ENCODE data around the gene BPIFB4.
"Not testable (repeated sequence)": the region's sequence is repeated elsewhere in the genome, so short reads cannot be mapped to it uniquely, and the experiment has no call there.

BPIFB4 gene

DNA sequence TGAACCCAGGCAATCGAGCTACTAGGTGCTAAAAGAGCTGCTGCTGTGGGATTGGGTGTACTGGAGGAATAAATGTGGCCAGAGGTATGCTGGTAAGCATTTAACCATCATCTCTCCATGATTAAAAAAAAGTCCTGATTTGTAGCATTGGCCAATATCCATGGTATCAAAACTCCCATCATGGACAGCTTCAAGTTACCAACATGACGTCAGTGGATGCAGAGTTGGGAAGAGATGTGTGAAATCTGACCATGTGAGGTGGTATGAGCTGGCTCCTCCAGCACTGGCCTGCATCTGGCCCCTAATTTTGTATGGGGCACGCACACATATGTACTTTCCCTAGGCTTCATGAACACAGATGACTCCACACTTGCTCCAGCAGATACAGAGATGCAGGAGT, 11.7 kb downstream of the BPIFB4 start:
- DNase-seq: no peak

DNA sequence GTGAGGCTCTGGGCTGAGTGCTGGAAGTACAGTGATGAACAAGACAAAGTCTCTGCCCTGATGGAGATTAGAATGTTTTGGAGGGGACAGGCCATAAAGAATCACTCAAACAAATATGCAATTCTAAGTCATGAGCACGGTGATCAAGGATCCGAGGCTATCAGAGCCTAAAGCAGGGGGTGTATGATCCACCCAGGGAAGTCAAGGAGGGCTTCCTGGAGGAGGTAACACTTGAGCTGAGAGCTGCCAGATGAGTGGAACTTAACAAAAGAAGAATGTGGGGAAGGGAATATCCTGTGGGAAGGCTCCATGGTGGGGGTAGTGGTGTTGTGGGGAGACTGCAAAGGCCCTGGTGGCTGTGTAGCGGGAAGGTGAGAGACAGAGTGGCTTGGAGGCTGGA, 12.2 kb downstream of the BPIFB4 start:
- no peak for DNase-seq

DNA sequence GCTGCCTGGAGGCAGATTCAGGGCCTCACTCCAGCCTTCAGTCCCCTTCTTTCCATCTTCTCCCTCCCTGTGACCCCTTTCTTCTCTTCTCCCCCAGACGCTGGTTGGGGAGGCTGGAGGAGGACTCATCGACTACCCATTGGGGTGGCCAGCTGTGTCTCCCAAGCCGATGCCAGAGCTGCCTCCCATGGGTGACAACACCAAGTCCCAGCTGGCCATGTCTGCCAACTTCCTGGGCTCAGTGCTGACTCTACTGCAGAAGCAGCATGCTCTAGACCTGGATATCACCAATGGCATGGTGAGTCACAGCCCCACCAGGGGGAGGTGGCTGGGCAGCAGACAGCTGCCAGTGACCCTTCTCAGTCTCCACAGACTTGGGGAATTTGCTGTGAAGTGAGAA, 12.9 kb downstream of the BPIFB4 start:
- DNase-seq: no peak

DNA sequence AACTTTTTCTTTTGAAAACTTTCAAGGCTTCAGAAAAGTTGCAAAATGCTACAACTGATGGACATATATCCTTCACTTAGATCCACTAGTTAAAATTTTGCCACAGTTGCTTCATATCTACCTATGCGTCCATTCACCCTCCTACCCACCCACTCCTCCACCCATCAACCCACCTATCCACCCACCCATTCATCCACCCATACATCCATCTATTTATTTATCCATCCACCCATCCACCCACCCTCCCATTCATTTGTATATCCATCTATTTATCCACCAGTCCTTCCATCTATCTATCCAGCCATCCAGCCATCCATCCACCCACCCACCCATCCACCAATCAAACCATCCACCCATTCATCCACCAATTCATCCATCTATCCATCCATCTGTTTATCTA, 13.6 kb downstream of the BPIFB4 start:
- no peak for DNase-seq

DNA sequence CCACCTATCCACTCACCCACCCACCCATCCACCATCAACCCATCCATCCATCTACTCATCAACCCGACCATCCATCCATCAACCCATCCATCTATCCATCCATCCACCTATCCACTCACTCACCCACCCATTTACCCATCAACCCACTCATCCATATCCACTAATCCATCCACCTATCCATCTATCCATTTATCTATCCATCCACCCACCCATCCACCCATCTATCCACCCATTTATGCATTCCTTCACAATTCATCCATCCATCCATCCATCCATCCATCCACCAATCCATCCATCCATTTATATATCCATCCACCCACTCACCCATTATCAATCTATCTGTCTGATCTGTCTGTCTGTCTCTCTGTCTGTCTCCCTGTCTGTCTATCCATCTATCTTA, 14.1 kb downstream of the BPIFB4 start:
- DNase-seq: no peak

DNA sequence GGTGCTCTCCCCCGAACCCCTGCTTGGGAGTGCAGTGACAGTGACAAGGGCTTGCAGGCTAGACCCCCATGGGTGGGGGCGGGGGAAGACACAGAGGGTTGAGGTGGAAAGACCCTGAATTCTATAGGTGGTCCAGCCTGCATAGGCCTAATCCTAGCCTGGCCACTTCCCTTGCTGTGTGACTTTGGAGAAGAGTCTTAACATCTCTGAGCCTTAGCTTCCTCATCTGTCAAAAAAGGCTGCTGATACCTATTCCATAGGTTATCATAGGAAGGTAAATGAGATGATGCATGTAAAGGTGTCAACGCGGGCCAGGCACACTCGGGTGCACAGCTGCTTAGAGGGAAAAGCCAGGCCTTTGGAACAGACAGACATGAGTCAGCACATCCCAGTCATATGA, 15.8 kb downstream of the BPIFB4 start:
- DNase-seq: no peak

DNA sequence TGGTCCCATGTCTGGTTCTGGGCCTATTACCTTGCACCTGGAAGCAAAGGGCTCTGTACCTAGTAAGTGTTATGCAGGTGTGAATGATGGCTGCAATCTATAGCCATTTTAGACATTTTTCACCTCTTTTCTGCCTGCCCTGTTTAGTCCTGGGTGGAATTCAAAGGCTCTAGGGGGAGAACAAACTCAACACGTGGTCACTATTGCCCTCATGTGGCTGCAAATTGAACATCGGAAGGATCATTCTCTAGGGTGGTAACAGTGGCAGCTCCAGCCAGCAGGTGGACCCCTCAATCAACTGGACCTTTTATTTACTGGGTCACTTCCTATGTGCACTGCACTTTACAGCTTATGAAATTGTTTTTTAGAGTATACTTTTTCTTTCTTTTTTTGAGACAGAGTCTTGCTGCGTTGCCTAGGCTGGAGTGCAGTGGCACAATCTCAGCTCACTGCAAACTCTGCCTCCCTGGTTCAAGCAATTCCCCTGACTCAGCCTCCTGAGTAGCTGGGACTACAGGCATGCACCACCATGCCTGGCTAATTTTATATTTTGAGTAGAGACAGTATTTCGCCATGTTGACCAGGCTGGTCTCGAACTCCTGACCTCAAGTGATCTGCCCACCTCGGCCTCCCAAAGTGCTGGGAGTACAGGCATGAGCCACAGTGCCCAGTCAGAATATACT, 16.6 kb downstream of the BPIFB4 start:
- peak; percentile 37 for DNase-seq

DNA sequence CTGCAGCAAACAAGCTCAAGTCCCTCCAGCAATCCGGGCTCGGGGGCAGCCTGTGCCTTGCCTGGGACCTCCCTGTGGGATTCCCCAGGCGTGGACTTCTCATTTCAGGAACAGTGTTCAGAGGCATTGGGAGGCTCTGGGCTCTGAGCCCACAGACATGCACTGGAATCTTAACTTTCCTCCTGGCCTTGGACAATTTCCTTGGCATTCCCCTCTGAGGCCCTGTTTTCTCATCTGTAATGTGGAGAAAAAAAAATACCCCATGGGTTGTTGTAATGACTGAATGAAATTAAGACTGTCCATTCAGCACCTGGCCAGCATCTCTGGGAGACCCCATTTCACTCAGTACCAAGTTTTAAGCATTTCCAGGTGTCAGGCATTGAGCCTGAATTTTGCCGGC, 17.6 kb downstream of the BPIFB4 start:
- DNase-seq: no peak

DNA sequence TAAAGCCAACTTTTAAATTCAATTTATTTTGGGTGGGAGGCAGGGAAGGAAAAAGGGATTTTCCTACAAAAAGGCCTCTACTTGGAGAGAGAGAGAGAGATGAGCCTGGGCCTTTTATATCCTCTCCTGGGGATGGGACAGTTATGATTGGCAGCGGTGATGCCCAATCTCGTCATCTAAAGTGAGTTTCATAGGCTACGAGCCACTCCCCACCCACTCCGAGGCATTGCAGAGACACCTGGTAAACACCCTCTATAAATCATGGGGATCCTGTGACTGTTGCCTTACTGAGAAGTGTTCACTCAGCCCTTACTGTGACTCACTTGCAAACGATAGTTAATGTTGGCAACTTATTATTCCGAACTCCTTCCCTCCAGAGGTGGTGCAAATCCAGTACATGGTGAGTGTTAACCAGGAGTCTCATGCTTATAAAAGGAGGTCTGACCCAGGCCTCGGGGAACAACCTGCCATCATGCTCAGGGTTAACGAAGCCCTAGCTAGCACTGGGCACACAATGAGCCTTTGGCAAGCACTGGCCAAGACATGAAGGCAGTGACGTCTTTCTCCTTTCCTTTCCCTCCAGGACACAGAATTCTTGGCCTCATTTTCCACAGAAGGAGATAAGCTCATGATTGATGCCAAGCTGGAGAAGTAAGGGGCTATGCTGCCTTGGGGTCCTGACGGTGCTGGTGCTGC, 20.5 kb downstream of the BPIFB4 start:
- no peak for DNase-seq

DNA sequence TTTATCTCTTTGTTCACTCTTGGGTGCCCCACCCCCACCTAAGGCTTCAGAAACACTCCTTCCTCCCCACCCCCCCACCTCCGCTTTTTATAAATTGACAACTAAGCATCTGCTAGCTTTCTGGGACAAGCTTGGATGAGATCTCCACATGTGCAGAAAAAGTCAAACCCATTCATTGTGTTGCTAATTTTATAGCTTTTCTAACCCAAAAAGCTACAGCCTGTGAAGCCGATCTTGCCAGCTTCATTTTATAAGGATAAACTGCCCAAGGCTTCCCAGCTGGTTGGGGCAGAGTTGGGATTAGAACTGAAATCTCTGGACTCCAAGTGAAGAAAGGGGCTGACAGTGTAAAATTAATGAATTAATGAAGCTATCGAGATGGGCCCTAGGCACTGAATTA, 24.1 kb downstream of the BPIFB4 start:
- DNase-seq: no peak

DNA sequence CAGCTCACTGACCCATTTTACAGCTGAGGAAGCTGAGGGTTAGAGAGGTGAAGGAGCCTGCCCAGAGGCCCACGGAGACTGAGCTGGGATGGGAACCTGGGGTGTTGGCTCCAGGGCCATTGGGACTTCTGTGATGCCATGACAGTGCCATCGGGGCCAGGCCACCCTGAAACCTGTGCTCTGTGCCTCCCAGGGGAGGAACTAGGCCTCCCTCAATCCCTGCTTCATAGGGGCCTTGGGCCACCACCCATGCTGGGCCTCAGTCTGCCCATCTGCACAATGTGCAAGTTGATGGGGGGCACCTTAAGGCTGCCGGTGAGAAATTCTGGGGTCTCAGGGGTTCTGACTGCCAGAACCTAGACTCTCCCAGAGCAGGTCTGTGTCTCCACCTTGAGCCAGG, 24.9 kb downstream of the BPIFB4 start:
- DNase-seq: no peak

DNA sequence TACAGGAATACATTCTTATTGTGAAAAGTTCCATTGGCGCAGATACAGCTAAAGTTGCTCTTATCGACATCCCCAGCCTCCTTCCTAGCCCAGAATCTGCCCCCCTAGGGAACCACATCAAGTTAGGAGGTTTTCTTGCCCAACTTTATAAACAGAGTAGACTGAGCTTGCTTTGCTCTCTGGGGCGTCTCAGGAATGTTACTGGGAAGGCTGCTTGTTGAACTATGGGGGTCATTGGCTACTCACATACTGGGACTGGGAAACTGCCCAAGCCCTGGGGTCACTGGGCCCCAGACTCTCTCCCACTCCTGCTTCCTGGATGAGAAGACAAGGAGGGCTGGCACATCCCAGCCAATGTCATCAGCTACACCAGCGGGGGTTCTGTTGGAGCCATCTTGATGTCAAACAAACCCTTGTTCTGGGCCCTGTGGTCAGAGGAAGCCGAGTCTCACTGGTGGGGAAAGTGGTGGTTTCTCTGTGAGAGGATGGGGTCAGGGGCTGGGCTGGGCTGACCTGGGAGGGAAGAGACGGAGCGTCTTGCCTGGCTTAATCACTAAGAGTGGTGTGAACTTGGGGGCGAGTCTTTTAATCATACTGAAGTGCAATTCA, 26.0 kb downstream of the BPIFB4 start:
- DNase-seq: no peak

DNA sequence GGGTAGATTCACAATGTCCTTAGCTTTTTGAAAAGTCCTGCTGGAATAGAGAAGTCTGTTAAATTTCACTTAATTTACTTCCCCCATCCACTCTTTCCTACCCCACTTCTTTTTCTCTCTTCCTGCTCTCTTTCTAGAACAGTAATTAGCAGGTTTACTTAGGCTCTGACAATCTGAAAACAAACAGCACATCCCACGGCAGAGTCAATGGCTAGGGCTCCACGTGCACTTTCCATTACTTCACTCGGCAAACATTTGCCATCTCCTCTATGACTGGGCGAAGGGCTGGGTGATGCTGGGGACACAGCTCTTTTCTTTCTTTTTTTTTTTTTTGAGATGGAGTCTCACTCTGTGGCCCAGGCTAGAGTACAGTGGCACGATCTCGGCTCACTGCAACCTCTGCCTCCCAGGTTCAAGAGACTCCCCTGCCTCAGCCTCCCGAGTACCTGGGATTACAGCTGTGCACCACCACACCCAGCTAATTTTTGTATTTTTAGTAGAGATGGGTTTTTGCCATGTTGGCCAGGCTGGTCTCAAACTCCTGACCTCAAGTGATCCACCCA, 26.7 kb downstream of the BPIFB4 start:
- DNase-seq: not testable (repeated sequence)

DNA sequence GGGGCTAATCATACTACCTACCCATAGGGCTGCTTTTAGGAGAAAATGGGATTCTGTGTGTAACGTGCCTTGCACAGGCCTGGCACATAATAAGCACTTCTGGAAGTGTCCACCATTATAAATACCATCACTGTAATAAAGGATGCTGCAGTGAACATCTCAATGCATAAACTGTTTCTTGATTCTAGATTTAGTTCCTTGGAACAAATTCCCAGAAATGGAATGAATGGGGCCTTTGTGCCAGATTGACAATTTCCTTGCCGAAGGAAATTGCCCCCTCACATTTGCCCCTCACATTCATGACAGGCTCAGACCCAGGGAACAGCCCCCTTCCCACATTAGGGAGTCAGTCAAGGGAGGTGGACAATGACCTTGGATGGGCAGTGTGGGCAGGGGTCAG, 29.2 kb downstream of the BPIFB4 start:
- no peak for DNase-seq

DNA sequence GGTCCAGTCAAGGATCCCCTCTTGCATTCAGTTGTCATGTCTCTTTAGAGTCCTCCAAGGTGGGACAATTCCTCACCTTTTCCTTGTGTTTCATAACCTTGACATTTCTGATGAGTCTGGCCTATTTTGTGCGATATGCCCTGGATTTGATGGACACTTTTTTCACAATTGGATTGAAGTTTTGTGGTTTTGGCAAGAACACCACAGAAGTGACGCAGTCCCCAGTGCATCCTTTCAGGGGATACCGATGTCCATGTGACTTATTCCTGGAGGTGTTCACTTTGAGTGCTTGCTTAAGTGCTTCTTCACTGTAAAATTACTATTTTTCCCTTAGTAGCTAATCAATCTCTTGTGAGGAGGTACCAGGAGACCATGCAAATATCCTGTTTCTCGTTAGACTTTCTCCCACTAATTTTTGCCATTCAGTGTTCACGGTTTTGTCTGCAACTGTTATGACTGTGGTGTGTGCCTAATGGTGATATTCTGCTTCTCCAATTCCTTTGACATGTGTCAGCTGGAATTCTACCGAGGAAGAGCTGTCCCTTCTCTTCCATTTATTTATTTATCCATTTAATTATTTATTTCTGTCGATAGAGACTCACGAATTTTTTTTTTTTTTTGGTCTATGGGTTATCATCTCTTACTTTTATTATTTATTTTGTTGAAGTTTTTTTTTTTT, 30.8 kb downstream of the BPIFB4 start:
- DNase-seq: no peak

DNA sequence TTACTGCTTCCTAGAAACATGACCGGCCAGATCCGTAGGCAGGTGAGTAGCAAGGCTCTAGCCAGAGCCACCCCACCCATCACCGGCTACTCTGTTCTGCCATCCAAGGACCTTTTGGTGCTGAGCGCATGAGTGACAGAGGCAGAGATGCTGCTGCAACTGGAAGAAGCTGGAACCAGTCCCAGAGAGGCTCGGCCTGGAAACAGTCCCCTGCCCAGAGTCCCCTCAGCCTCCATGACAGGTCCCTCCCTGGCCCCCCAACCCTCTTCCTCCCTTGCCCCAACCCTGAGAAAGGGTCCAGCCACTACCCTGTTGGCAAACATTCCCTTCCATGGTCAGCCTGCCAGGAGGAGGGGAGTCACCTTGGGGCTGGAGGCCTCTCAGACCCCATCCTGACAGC, 31.9 kb downstream of the BPIFB4 start:
- DNase-seq: no peak

DNA sequence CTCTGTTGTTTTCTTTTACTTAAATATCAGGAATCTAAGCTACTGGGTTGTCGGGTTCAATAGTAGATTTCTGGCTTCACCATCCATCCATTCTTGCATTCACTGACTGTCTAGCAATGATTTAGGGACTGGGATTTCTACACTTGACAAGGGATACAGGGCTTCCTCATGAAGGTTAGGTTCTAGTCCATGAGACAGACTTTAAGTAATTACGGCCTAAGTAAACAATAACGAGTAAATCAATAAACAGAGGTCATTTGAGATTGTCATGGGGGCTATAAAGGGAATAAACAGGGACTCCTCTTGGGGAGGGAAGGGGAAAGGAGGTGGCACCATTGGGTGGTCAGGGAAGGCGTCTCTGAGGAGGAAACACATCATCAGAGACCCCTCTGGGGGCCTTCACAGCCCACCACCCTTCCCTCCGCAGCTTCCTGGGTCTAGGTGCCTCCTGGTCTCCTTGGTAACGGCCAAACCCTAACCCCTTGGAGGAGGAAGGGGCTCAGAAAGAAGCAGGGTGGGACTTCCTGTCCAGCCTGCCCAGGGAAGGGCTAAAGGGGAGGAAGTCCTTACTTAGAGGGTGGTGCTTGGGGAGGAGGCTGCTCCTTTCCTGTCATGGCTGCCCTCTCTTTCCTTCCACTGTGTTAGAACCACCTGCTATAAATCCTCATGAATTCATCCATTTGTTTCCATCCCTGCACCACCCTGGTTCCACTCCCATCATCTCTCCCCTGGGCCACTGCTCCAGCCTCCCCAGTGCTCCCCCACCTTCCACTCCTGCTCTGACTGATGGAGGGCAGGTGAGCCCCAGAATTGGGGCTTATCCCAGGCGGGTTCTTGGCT, 33.3 kb downstream of the BPIFB4 start:
- no peak for DNase-seq

DNA sequence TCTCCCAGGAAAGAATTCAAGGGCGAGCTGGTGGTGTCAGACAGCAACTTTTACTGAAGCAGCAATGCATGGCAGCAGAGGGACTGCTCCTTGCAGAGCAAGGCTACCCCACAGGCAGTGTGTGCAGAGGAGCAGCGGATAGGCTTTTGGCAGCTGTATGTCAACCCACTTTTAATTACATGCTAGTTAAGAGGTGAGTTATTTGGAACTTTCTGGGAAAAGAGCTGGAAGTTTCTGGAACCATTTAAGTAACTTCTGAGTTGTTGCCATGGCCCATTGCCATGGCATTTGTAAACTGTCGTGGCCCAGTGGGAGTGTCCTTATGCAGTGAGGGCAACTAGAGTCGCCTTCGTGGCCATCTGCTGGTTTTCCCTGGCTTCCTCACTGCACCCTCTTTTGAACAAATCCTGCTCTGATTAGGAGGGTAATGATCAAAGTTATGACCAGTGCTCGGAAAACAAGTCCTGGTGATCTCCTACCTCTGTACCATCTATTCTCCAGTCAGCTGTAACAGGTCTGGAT, 34.0 kb downstream of the BPIFB4 start:
- no peak for DNase-seq

DNA sequence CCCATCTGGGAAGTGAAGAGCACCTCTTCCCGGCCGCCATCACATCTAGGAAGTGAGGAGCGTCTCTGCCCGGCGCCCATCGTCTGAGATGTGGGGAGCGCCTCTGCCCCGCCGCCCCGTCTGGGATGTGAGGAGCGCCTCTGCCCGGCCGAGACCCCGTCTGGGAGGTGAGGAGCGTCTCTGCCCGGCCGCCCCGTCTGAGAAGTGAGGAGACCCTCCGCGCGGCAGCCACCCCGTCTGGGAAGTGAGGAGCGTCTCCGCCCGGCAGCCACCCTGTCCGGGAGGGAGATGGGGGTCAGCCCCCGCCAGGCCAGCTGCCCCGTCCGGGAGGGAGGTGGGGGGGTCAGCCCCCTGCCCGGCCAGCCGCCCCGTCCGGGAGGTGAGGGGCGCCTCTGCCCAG, 36.1 kb downstream of the BPIFB4 start:
- DNase-seq: not testable (repeated sequence)

DNA sequence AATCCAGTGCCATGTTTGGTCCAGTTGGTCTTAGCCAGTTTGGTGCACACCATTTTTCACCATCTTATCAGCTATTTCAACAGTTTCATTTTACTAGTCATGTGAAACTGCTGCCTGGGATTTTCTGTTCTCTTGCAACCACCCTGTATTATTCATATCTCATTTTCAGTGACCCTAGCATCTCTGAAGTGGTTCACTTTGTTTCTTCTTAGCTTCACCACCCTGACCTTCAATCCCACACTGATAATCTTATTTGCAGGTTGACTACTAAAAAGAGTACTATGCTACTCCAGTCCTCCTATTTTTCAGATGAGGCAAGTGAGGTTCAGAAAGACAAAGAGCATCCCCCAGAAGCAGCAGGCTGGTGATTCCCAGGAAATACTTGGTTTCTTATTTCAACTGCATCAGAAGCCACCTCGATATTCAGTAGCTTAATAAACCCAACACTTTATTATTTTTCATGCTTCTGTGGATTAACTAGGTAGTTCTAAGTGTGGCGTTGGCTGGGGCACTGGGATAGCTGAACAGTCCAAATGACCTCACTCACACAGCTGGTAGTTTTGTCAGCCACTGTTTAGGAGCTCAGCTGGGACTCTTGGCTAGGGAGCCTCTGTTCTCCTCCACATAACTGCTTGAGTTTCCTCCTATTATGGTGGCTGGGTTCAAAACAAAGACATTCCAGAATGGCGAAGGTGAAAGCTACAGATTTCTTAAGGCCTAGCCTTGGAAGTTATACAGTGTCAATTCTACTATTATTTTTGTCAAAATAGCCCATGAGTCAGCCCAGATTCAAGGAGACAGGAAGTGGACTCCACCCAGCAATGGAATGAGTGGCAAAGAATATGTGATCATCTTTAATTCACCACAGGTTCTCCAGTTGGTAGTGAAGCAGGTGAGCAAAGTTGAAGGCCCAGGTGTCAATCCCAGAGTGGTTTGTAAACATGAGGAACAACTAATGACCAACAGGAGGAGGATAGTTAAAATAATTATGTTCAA, 40.6 kb downstream of the BPIFB4 start:
- DNase-seq: no peak

DNA sequence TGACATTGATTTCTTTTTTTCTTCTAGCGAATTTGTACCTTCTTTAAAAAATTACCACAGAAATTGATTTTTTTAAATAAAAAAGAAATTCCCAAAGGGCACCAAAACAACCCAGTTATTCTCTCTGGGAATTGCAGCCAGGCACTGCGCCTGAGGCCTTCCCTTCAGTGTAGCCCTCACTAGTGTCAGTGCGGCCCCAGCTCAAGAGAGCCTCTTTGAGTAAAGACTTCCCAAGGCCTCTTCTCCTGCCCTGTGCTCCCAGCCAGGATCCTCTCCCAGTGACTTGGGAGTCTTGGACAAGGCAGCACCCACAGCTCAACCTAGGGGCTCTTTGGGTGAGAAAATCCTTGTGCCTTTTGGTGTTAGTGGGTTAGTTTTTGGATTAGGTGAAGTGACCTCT, 41.5 kb downstream of the BPIFB4 start:
- no peak for DNase-seq

All from fibroblast of skin of abdomen (primary cell).